ES-I3 (cell line): ENCODE results near the gene ADGRG3.

Experiments used
- H3K36me3 ChIP-seq: 2 replicates; pipeline ENCODE4 v1.6.1; 2013; ENCODE audit warnings: mild to moderate bottlenecking, low read length, control low read depth, moderate library complexity; ENCODE audit not compliant: insufficient read depth
- H3K4me1 ChIP-seq: 2 replicates; pipeline ENCODE4 v1.6.1; 2013; ENCODE audit warnings: mild to moderate bottlenecking, control low read depth, low read length; ENCODE audit not compliant: insufficient read depth
- H3K9ac ChIP-seq: 2 replicates; pipeline ENCODE4 v1.6.1; 2013; ENCODE audit warnings: low read depth, mild to moderate bottlenecking, low read length, moderate library complexity
- H3K9me3 ChIP-seq: 2 replicates; pipeline ENCODE4 v1.6.1; 2013; ENCODE audit warnings: mild to moderate bottlenecking, low read length, moderate library complexity; ENCODE audit not compliant: control insufficient read depth, insufficient read depth

Gene ADGRG3, protein sequence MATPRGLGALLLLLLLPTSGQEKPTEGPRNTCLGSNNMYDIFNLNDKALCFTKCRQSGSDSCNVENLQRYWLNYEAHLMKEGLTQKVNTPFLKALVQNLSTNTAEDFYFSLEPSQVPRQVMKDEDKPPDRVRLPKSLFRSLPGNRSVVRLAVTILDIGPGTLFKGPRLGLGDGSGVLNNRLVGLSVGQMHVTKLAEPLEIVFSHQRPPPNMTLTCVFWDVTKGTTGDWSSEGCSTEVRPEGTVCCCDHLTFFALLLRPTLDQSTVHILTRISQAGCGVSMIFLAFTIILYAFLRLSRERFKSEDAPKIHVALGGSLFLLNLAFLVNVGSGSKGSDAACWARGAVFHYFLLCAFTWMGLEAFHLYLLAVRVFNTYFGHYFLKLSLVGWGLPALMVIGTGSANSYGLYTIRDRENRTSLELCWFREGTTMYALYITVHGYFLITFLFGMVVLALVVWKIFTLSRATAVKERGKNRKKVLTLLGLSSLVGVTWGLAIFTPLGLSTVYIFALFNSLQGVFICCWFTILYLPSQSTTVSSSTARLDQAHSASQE

DNA sequence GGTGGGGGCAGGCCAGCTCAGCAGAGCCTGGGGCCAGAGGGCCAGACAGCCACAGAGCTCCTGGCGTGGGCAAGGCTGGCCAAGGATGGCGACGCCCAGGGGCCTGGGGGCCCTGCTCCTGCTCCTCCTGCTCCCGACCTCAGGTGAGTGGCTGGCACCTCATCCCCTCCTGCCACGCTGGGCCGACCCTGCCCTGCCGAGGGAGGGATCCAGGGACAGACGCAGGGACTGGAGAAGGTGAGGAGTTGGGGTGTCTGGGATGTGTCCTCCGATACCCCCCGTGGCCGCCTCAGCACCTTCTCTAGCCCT lies at the start of gene ADGRG3:
ADGRG3 (plus strand) TSS at position 44 of the 309 bp plus-strand sequence; CDS start at position 86, 42 bp downstream.
- H3K4me1 ChIP-seq: no peaks in the 10 kb centered on the region; the same call in 1 of the 2 replicates
- no peak within 1 kb of the TSS for H3K9ac ChIP-seq
- H3K9me3 ChIP-seq: no peaks in the 10 kb centered on the region
- H3K36me3 ChIP-seq: no peaks in the 10 kb centered on the region

DNA sequence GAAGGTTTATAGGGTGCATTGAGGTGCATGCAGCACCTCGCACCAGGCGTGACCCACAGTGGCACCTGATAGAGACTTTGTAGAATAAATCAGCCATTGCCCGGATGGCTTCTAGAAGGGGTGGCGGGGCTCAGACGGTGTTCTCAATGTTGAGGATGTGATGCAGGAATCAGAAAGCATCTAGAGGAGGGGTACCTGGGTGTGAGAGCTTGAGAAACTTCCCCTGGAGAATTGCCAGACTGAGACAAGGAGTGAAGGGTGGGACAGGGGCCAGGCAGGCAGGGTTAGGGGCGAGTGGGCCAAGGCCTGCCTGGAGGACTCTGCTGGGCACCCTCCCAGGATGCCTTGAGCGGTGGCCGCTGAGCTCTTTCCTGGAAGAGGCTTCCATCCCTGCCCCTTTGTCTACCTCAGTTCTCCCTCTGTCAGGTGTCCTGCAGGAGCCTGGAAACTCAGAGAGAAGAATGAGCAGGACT lies 48.9 kb upstream of the ADGRG3 start:
- Histone ChIP-seq H3K4me1 (peaks cover 23% of the 10 kb centered on the region), H3K9me3 (no peaks in the 10 kb centered on the region), H3K9ac (no peak overlapping the region), H3K36me3 (no peaks in the 10 kb centered on the region)

DNA sequence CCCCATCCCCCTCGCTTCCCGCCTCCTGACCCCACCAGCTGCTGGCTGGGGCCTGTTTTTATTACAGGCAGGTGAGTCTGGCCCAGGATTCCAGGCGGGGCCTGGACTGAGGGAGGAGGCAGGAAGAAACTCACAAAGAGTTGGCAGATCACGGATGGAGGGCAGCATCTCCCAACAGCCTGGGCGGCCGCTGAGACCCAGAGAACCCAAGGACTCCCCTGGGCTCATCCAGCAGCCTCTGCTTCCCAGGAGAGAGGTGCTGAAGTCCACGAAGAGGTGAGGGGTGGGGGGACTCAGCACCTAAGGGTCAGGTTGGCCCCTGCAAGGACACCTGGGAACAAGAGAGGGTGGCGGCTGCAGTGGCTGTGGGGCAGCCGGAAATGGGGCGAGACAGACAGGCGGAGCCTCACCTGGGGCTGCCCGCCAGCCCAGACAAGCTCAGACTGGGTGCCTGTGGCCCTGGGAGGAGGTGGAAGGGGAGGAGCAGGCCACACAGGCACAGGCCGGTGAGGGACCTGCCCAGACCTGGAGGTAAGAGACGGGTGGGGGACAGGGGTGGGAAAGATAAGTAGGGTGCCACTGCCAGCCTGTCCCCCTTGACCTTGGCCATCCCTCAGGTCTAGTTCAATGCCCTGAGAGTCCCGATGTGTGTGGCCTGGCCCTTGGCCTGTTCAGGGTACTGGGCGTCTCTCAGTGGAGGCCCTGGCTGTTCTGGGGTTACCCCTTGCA lies 48.3 kb upstream of the ADGRG3 start:
- H3K9ac ChIP-seq: no peak overlapping the region
- H3K36me3 ChIP-seq: no peaks in the 10 kb centered on the region
- H3K4me1 ChIP-seq: peaks cover 28% of the 10 kb centered on the region
- H3K9me3 ChIP-seq: no peaks in the 10 kb centered on the region

DNA sequence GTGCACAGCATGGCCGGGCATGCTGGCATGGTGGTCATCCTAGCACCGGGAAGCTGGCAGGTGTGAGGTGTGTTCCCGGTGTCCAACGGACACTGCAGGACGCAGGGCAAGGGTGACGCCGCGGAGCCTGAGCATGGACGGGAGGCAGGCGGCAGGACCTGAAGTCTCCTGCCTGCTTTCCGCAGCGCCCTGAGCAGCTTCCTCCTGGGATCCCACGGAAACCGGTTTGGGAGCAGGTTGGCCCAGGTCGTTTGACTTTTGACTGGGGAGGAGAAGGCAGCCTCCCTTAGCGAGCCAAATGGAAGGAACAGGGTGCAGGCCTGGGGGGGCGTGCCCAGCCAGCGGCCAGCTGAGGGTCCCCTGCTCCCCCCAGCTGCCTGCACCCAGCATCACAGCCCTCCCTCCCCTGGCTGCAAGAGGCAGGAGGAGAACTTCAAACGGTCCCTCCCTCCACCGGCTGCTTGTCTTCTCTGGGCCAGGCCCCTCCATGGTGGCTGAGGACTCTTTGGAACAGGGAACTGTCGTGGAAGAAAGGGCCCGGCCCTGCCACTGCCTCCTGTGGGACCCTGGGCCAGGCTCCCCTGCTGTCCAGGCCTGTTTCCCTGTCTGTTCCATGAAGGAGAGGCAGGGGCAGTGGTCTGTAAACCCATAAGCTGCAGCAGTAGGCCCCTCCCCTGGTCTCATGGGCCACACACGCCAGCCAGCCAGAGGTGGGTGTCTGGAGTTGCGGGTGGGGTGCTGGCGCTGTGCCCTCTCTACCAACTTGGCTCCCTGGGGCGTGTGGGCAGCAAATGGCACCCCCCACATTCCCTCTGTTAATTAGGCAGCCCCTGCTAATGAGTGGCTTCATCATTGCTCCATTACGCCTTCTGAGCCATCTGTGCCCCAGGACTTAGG lies 47.5 kb upstream of the ADGRG3 start:
- Histone ChIP-seq H3K9me3 (no peaks in the 10 kb centered on the region), H3K36me3 (no peaks in the 10 kb centered on the region), H3K9ac (no peak overlapping the region), H3K4me1 (peaks cover 28% of the 10 kb centered on the region)

DNA sequence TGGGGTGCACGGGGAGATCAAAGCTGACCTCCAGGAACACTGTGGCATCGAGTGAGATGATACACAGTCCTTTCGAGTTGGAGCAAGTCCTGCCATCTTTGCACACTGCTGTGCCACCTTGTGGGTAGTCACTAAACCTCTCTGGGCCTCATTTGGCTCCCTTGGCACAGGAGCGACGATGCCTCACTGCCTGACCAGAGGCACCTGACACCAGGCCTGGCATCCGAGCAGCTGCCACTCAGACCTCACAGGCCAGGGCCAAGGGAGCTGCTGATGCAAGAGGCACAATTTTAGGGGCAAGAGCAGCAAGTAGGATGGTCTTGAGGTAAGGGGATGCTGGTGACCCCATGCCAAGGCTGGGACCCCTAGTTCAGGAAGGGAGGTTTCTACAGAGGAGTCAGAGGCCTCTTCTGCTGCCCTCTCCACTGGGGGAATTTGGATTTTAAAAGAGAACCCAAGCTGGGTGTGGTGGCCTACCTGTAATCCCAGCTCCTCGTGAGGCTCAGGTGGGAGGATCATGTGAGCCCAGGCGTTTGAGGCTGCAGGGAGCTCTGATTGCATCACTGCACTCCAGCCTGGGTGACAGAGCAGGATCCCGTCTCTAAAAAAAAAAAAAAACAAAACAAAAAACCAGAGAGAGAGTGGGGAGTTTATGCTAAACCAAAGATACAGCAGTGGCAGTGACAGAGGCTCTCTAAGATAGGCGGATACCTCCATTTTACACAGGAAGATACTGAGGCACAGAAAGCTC lies 46.4 kb upstream of the ADGRG3 start:
- Histone ChIP-seq H3K4me1 (peaks cover 28% of the 10 kb centered on the region), H3K9ac (no peak overlapping the region)

DNA sequence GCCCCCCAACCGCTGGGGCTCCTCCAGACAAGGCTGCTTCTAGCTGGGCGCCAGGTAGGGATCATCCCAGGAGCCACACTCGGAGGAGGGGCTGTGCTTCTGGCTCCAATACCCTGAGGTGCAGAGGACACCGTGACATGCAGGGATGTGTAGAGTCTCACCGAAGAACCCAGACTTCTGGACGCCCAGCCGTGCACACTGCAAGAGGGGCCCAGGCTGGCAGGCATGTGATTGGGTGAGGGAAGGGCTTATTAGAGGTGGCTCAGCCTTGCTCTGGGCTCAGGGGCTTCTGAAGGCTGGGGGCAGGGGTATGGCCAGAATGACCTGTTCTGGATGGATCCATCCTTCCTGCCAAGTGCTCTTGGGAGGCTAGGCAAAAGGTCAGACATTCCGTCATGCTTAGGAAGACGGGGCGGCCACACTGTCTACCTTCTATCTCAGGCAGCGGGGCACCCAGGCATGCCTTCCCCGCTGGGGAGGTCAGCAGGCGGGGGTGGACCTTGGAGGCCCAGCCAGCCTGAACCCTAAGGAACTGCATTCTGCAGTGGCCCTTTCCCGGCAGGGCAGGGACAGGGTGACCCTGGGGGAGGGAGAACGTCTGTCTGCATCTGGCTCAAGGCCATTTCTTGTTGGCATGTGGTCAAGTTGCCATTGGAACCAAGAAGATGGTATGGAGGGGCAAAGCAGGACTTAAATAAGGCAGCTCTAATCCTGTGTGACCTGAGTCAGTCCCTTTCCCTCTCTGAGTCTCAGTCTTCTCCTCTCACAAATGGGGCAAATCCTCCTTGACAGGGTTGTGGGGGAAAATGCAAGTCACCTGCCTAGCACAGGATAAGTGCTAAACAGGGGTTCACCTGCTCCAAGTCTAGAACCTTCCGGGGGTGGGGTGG lies 45.5 kb upstream of the ADGRG3 start:
- no peaks in the 10 kb centered on the region for H3K9me3 ChIP-seq
- H3K36me3 ChIP-seq: no peaks in the 10 kb centered on the region
- no peak overlapping the region for H3K9ac ChIP-seq
- peaks cover 36% of the 10 kb centered on the region for H3K4me1 ChIP-seq

More for the DNA sequence above, 46.4 kb upstream of the ADGRG3 start:
- Histone ChIP-seq H3K36me3 (no peaks in the 10 kb centered on the region), H3K9me3 (no peaks in the 10 kb centered on the region)

DNA sequence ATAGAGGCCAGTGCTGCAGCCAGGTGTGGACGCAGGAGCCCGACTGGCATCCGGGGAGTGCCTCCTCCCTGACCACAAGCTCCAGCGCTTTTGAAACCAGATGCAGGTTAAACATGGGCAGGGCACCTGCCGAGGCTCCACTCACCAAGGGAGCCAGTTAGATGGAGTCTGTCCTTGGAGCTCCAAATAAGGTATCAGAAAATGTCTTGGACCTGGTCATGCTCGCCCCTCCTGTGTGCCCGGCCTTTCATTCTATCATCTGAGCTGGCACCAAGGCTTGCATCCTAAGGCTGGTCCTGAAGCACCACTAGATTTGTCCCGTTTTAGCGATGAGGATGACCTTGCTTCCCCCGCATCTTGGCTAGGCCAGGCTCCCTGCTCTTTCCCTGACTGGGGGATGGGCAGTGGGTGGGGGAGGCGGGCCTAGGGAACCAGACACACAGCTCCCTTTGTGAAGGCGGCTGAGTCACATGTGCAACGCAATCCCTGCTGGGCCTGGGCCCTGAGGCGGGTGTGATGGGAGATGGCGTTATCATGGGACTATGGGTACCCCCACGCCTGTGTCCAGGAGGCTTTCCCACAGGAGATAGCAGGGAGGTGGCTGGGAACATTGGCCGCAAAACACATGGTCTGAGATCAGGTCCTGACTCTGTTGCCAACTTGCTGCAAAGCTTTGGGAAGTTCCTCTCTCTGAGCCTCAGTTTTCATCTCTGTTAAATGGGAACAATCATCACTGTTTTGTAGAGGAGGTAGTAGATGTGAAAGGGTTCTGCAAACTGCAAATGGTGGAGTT lies 44.7 kb upstream of the ADGRG3 start:
- Histone ChIP-seq H3K9ac (no peak overlapping the region), H3K4me1 (peaks cover 42% of the 10 kb centered on the region), H3K9me3 (no peaks in the 10 kb centered on the region), H3K36me3 (no peaks in the 10 kb centered on the region)

DNA sequence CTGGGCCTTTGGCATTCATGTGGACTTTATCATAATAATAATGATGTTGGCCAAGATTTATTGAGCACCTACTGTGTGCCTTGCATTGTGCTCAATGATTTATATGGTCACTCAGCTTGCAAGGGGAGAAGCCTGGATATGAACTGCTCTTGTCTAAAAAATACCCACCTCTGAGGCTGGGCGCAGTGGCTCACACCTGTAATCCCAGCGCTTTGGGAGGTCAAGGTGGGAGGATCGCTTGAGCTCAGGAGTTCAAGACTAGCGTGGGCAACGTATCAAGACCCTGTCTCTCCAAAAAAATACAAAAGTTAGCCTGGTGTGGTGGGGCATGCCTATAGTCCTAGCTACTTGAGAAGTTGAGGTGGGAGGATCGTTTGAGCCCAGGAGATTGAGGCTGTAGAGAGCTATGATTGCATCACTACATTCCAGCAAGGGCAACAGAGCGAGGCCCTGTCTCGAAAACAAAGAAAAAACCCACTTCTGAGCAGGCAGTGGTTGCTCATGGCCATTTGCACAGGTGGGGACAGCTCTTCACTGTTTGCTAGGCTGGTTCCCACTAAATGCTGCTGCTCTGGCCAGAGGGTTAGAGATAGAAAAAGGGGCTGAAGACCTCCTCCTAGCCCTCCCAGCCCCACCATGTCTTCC lies 43.9 kb upstream of the ADGRG3 start:
- no peak overlapping the region for H3K9ac ChIP-seq
- no peaks in the 10 kb centered on the region for H3K9me3 ChIP-seq
- peaks cover 42% of the 10 kb centered on the region for H3K4me1 ChIP-seq
- H3K36me3 ChIP-seq: no peaks in the 10 kb centered on the region

DNA sequence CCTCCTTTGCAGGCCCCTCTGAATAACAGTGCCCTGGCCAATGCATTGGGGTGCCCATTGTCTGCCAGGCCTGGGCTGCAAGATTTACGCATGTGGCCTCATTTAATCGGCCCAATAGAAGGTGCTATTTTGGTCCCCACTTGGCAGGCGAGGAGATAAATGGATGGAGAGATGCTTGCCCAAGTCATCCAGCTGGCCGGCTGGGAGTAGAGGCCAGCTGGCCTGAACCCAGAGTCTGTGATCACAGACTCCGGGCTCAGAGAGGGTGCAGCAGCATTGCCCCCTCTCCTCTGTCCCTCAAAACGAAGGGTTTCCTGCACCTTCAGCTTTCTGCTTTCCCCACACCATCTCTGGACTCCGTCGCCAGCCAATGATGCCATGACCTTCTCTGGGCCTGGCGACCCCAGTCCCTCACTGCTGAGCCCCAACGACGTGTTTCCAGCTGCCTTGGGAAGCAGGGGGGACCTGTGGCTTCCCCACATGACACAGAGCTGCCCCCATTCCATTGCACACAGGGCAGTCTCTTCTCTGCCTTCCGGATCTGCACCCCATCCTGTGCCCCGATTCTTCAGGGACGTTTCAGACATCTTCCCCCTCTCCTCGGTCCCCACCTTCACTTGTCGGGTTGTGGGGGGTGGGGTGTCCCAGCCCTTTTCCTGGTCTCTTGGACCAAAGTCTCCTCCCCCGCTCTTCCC lies 43.2 kb upstream of the ADGRG3 start:
- Histone ChIP-seq H3K9me3 (no peaks in the 10 kb centered on the region), H3K36me3 (no peaks in the 10 kb centered on the region), H3K4me1 (peaks cover 37% of the 10 kb centered on the region), H3K9ac (no peak overlapping the region)

DNA sequence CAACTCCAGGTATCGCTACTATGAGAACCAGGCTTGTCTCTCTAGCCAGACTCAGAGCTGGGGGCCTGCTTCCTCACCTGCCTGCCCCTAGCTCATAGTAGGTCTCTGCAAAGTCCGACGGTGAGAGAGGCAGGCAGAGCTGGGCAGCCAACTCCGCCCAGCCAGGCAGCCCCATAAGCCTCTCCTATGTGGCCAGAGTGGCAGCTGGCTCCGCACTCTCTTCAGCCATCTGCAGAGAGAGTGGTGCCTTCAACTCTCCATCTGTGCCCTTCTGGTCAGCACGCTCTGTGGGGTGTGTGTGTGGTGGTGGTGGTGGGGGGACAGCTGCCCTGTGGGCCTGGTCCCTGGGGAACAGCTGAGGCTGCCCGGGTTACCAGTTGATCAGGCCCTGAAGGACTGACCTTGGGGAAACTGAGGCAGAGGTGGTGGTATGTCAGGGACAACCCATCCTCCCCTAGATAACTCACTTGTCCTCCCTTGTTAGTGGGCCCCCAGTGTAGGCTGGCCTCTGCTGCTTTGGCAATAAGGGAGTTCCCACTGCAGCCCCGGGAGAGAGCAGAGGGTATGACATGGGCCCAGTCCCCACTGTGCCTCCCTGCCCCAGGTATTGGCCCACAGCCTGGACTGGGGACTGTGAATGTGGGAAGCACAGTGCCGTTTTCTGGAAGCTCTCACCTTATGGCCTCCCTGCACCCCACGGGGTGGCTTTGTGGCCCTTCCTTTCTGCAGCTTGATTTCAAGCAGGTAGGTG lies 41.5 kb upstream of the ADGRG3 start:
- no peak overlapping the region for H3K9ac ChIP-seq
- H3K36me3 ChIP-seq: no peaks in the 10 kb centered on the region
- no peaks in the 10 kb centered on the region for H3K9me3 ChIP-seq
- H3K4me1 ChIP-seq: peaks cover 34% of the 10 kb centered on the region
